Endometrial microvascular endothelial cells (primary cell): ENCODE results near the gene SURF1. TPM values are rescaled to one million over a fixed set of nuclear protein-coding genes. Genes with fewer than 3 reads are reported as not detected.

Experiments used
- in situ Hi-C: cut with HindIII; loops from 2 replicates; pipeline ENCODE4 v1.10.0; 2017; ENCODE audit warnings: low sequenced_read_pairs, low pct_unique_long_range_greater_than_20kb; ENCODE audit errors: inconsistent ontology term
- total RNA-seq: library from RNA; depleted of rRNA; stranded (reverse); fragments of >200 nt; gene quantifications from one replicate; pipeline ENCODE4 v1.2.3, GENCODE V29; 2015; ENCODE audit errors: inconsistent ontology term

The SURF1 gene
- total RNA-seq, 1 donor from 2014 or later, result 14.4 TPM

DNA sequence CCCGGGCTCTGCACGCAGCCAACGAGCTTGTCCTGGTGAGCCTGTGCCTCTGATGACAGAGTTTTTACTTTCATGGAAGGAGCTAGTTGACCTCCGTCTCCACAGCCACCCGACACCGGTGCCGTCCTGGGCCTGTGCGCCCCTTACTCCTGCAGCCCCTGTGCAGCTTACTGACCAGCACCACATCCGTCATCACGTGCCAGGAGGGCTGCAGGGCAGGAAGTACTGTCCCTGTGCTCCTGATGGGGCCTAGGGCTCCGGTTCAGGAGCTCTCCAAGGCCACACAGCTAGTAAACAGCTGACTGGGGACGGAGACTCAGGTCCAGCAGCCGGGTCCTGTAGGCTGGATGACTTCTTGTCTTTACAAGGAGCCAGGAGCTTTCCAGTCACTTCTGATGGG, 30.1 kb upstream of the SURF1 start:
- in situ Hi-C loops, result no loop called here

DNA sequence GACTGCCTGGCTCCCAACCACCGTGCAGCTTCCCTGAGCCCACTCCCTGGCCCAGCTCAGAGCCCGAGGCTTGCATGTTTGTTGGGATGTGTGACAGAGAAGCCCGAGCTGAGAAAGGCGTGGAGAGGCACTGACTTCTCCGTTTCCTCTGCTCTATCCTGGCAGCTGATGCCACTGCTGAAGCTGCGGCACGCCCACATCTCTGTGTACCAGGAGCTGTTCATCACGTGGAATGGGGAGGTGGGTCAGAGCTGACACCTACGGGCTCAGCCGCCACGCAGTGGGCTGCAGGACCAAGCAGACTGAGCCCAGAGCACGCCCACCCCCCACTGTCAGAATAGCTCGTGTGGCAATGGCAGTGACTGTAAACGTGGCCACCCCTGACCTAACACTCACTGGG, 29.2 kb upstream of the SURF1 start:
- in situ Hi-C loops, result no loop called here

DNA sequence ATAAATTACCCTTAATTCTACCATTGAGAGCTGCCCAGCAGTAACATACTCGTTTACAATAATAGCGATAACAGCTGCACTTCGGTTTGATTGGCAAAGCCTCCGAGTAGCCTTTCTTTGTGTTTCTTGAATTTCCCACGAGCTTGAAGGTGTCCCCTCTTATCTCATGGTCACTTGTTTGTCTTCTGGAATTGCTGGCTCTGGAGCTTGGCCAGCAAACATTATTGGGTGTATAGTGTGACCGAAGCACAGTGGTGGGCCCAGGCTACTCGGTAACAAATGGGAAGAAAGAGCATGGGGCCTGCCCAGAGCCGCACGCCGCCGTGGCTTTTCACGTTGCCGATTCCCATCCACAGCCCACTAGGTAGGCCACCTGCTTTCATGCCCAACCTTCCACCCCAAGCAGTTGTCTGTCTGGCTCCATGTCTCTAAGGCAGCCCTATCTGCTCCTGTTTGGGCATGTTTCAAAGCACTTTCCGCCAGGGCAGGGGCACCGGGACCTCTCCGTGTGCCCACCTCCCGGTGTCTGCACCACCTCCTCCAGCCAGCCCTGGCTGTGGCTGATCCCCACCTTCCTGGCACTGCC, 28.5 kb upstream of the SURF1 start:
- in situ Hi-C loops, result no loop called here

DNA sequence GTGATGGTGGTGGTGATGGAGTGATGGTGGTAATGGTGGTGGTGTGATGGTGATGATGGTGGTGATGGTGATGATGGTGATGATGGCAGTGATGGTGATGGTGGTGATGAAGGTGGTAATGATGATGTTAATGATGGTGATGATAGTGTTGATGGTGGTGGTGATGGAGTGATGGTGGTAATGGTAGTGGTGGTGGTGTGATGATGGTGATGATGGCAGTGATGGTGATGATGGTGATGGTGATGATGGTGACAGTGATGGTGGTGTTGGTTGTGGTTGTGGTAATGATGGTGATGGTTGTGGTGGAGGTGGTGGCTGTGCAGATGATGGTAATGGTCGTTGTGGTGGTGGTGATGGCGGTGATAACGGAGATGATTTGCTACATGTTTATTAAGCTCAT, 27.2 kb upstream of the SURF1 start:
- in situ Hi-C loops, result no loop called here

DNA sequence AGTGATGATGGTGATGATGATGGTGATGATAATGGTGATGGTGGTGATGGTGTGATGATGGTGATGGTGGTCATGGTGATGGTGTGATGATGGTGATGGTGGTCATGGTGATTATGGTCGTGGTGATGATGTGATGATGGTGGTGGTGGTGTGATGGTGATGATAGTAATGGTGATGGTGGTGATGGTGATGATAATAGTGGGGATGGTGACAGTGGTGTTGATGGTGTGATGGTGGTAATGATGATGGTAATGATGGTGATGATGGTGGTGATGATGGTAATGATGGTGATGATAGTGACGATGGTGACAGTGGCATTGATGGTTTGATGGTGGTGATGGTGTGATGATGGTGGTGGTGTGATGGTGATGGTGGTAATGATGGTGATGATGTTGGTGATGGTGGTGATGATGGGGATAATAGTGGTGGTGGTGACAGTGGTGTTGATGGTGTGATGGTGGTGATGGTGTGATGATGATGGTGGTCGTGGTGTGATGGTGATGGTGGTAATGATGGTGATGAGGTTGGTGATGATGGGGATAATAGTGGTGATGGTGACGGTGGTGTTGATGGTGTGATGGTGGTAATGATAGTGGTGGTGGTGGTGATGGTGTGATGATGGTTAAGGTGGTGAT, 26.3 kb upstream of the SURF1 start:
- in situ Hi-C loops, result no loop called here

DNA sequence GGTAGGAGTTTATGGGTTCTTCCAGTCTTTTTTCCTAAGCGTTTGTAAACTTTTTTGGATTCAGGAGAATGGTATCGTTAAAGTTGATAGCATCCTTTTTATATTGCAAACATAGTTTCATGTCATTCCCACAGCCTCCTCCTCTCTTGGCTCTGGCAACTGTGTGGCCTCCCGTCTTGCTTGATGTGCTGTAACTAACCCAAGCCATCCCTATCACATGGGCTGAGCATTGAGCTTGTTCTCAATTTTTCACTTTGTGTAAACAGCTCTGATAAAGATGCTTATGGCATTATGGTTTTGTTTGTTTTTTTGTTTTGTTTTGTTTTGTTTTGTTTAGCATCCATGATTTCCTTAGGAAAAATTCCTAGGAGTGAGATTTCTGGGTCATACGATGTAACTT, 24.4 kb upstream of the SURF1 start:
- in situ Hi-C loops, result no loop called here

DNA sequence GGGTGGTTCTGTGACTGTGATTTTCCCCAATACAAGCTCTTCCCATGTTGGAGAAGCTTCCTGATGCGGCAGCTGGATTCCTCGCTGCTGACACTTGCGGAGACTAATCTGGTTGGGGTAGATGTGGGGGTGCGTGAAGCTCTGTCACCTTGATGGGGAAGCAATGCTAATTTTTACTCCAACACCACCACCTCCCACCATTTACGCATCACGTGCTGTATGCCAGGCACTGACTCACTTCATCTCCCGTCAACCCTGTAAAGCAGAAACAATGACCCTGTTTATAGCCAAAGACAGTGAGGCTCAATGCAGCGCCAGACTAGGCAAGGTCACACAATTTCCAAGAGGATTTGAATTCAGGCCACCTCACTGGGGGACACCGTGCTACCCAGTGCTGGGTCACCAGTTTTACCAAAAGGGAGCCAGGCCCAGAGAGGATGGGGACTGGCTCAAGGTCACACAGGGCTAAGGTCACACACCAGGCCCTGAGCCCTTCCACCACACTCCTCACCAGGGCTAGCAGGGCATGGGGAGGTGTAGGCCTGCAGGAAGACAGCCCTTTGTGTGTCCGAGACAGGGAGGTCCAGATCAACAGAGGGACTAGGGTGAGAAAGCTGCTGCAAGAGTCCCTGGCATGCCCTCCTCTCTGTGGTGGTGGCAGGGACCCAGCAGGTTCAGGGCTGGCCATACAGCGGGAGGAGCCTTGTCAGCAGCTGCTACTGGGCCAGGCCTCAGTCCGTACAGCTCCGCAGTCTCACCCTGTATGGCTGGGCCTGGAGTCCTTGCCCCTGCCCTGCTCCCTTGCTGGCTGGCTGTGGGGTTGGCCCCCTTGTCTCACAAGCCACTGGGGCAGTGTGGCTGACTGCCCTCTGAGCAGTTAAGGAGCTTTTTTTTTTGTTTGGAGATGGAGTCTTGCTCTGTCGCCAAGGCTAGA, 23.1 kb upstream of the SURF1 start:
- in situ Hi-C loops, result loop anchor here (5.0 kb wide), 1 partner anchor 38 kb away; the partner anchor contains the start of gene REXO4

DNA sequence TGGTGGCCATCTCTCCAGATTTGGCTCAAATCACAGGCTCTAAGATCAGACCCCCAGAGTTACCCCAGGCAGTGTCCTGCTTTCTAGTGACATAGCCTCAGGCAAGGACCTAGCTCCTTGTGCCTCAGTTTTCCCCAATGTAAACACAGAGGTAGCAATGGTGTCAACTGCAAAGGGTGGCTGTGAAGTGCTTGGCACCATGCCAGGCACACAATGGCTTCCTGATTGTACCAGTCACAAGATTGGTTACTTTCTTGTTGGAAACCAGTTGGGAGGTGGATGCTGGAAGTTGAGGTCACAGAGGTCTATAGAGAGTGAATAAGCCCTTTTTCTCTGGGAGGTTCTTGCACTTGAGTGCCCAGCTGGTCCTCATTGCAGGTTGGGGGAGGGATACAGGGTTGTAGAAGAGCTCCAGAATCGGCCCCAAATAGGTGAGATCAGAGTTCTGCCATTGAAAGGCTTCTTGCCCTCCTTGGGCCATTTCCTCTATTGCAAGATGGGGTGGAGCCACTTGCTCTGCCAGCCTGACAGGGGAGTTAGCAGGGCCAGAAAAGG, 22.2 kb upstream of the SURF1 start:
- in situ Hi-C loops, result loop anchor here (5.0 kb wide), 1 partner anchor 39 kb away; the partner anchor contains the start of gene REXO4

DNA sequence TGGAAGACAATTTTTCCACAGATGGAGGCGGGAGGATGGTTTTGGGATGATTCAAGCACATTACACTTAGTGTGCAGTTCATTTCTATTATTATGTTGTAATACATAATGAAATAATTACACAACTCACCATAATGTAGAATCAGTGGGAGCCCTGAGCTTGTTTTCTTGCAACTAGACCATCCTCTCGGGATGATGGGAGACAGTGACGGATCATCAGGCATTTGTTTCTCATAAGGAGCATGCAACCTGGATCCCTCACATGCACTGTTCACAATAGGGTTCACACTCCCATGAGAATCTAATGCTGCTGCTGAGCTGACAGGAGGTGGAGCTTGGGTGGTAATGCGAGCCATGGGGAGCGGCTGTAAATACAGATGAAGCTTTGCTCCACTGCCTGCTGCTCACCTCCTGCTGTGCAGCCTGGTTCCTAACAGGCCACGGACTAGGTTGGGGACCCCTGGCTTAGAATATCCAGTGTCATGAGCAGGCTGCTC, 21.5 kb upstream of the SURF1 start:
- in situ Hi-C loops, result loop anchor here (5.0 kb wide), 1 partner anchor 40 kb away; the partner anchor contains the start of gene REXO4

DNA sequence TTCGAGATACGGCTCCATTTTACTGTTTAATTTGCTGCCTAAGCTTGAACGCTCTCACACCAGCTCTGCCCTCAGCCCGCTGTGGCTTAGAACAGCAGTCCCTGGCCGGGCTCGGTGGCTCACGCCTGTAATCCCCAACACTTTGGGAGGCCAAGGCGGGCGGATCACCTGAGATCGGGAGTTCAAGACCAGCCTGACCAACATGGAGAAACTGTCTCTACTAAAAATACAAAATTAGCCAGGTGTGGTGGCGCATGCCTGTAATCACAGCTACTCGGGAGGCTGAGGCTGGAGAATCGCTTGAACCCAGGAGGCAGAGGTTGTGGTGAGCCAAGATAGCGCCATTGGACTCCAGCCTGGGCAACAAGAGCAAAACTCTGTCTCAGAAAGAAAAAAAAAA, 21.0 kb upstream of the SURF1 start:
- in situ Hi-C loops, result loop anchor here (5.0 kb wide), 1 partner anchor 40 kb away; the partner anchor contains the start of gene REXO4

DNA sequence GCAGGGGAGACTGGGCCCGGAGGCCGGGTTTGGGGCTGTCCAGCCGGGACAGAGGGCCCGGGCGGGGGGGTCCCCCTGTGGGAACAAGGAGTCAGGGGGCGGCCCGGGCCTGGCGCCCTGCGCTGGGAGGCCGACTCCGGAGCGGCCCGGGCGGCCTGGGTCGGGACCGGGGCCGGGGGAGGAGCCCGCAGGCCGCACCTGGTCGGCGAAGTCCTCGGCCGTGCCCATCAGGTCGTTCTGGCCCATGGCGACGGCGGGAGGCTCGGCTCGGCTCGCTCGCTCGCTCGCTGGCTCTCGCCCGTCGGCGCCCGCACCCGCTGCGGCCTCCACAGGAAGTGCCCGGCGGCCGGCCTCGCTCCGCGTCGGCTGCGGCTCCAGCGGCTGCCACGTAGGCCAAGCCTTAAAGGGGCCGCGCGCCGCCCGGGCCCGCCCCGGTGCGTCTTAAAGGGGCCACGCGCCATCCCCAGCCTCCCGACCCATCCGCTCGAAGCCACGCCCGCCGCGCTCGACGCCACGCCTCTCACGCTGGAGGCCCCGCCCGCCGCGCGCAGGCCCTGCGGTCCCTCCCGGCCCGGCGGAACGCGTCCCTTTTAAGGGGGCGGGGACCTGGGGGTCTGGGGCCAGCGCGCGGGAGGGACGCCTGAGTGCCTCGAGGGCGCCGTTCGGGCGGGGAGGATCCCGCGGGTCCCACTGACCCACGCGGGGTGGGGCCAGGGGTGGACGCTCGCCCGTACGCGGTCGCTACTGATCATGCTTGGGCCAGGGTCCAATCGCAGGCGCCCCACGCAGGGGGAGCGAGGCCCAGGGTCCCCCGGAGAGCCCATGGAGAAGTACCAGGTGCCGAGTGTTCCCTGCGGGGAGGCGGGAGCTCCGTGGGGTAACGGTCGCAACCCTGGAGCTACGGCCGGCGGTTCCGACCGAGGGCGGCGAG, 19.7 kb upstream of the SURF1 start, which contains the start of the genes STKLD1 and SURF4:
Gene STKLD1 (plus strand): TSS at position 643 of the 931 bp plus-strand sequence. CDS start 108 bp downstream, at position 751.
Gene SURF4 (minus strand): TSS at position 337 of the 931 bp plus-strand sequence. CDS start 91 bp downstream, at position 246.
- in situ Hi-C loops, result loop anchor here (5.0 kb wide), 1 partner anchor 41 kb away; the partner anchor contains the start of gene REXO4

DNA sequence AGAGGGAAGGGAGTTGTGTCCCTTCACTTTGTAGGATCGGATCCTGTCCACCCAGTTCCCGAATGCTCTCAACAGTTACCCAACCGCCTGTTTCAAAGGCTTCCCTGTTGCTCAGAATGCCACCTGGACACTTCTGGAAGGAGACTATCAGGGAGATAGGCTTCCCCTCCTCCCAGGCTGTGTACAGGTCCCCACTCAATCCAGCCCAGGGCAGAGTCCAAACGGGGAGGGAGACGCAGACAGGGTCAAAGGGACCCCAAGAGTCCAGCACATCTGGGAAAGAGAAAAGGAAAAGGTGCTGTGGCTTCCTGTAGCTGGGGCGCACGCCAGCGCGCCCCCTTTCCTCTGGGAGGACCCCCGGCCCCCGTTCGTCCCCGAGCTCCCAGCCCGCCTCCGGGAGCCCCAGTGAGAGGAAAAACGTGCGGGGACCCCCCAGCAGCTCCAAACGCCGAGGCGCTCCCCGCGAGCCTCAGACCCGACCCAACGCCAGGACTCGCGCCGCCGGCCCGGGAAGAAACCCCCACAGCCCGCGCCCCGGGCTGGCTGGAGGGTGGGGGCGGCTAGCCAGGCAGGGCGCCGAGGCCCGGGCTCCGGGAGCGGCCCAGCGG, 18.9 kb upstream of the SURF1 start:
- in situ Hi-C loops, result loop anchor here (5.0 kb wide), 1 partner anchor 42 kb away; the partner anchor contains the start of gene REXO4

DNA sequence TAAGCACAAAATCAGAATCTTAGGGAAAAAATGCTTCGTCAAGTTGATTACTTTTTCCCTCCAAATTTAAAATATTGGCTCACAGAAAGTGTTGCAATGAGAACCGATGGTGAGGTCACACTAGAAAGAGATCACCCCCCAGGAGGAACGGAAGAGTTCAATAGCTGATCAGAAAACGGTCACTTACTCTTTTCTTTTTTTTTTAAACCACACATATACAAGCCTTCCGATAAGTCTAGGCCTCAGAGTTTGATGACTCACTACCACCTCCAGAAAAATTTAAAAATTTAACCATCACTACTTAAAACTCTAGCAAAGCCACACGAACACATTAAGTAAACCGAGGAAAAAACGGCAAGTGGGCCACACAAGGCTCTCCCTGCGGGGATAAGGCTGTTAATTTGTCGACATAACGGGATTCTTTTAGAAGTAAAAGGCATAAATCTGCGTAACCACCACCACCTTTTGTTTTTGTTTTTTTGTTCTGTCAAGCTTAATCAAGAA, 18.4 kb upstream of the SURF1 start:
- in situ Hi-C loops, result loop anchor here (5.0 kb wide), 1 partner anchor 43 kb away; the partner anchor contains the start of gene REXO4

DNA sequence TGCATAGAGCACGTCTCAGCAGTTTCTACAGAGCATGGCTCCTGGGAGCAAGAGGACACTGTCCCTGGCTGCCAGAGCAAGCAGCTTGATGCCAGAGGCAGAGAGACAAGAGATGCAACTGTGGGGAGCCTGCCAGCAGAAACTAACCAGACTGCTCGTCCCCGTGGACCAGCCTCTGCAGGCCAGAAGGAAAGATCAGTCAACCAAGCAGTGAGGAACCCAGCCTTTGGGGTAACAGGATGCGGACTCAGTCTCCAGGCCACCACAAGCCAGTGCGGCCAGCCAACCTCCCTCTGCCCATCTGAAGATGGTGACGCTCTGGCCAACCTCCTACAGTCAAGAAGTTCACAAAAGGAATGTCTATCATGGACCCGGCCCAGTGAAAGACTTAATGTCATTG, 15.9 kb upstream of the SURF1 start:
- in situ Hi-C loops, result no loop called here

DNA sequence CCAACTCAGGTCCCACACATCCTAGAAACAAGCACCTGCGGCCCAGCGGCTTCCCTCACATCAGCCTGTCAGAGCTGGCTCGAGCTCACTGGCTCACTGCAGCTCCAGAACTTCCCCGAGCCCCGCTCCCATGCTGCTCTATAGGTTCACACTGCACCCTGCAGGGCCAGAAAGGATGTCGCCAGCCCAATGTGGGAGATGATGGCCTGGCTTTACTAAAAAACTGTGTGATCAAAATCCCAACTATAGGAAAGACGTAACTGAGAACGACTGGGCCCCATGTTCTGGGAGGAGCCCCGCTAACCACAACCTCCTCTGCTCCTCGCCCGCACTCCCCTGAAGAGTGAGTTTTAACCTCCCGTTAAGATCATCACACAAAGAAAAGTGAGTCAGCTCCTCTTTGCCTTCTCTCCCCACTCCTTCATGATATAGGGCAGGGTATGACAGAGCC, 15.0 kb upstream of the SURF1 start:
- in situ Hi-C loops, result no loop called here

DNA sequence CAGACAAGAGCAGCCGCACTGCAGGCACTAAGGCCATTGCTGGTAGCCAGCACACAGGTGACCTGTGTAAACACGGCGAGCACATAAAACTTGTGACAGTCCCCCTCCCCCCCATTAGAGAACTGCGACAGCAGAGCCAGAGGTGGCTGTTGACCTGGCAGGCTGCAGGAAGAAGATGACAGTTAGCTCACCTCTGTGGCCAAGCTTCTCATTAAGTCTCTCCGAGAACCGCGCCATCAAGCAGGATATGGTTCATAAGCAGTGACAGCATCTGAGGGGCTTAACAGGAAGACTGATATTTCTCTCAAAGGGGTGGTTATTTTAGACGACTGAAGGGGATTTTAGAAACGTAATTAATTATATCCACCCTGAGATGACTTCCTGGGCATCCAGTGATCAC, 14.4 kb upstream of the SURF1 start:
- in situ Hi-C loops, result no loop called here

DNA sequence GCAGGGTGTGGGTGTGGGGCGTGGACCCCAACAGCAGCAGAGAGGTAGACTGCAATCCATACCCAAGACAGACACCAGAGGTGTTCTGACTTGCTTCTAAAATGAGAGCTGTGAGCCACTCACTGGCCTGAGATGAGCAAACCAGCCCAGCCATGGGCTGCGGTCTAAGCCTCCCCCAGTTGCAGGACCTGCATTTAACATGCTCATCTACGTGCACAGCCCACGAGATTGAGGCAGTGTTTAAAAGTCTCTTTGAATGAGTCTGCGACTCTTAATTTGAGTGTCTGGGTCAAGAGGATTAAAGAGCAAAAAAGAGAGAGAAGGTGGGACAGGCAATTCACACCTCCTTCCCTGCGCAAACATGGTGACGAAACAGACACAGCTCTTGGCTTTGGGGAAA, 13.6 kb upstream of the SURF1 start:
- in situ Hi-C loops, result no loop called here
